ENCODE data around the gene RDH13.

Gene RDH13

GRCh38 chr19:55105237-55105636 is 42.3 kb upstream of the RDH13 start:
- TF ChIP-seq RARB (CRISPR knock-in tag; IDR thresholded peaks at IDR 0.05) (no peak), TOX (CRISPR knock-in tag; IDR thresholded peaks at IDR 0.05; ENCODE audit: borderline replicate concordance) (no peak), ZNF70 (CRISPR knock-in tag; IDR thresholded peaks at IDR 0.05) (no peak), ZNF565 (CRISPR knock-in tag; conservative IDR thresholded peaks at IDR 0.05; ENCODE audit: low read depth) (no peak), ZC3H10 (CRISPR knock-in tag; IDR thresholded peaks at IDR 0.05) (no peak), PATZ1 (CRISPR knock-in tag; IDR thresholded peaks at IDR 0.05; ENCODE audit: borderline replicate concordance) (no peak), TCF4 (CRISPR knock-in tag; IDR thresholded peaks at IDR 0.05; ENCODE audit: borderline replicate concordance) (no peak), ISL1 (CRISPR knock-in tag; IDR thresholded peaks at IDR 0.05) (no peak), BACH2 (CRISPR knock-in tag; IDR thresholded peaks at IDR 0.05; ENCODE audit: borderline replicate concordance) (no peak), CSDC2 (CRISPR knock-in tag; IDR thresholded peaks at IDR 0.05) (no peak)
- no peak for ATAC-seq

- ATAC-seq, result no peak
- peak; percentile 58 for TF ChIP-seq ZNF8 (CRISPR knock-in tag; IDR thresholded peaks at IDR 0.05)
- TF ChIP-seq RARB (CRISPR knock-in tag; IDR thresholded peaks at IDR 0.05), result no peak
These were observed 40.2 kb upstream of the RDH13 start for GRCh38 chr19:55103190-55103589.

- TF ChIP-seq GLIS3 (CRISPR knock-in tag; IDR thresholded peaks at IDR 0.05) (no peak), CSRNP3 (CRISPR knock-in tag; IDR thresholded peaks at IDR 0.05) (no peak), PPARA (CRISPR knock-in tag; IDR thresholded peaks at IDR 0.05; ENCODE audit: borderline replicate concordance) (no peak), ESRRG (CRISPR knock-in tag; IDR thresholded peaks at IDR 0.05) (no peak), TCF4 (CRISPR knock-in tag; IDR thresholded peaks at IDR 0.05; ENCODE audit: borderline replicate concordance) (no peak)
- ATAC-seq, result no peak
These were observed 38.3 kb upstream of the RDH13 start for GRCh38 chr19:55101261-55101660.

GRCh38 chr19:55099557-55100506 is 36.9 kb upstream of the RDH13 start:
- ATAC-seq, result 0 out of 3 replicates have a peak, but pooled peaks have one; percentile 19

More at GRCh38 chr19:55099557-55100506, 36.9 kb upstream of the RDH13 start:
- no peak for TF ChIP-seq ZNF70 (CRISPR knock-in tag; IDR thresholded peaks at IDR 0.05)
- TF ChIP-seq ARNTL (CRISPR knock-in tag; IDR thresholded peaks at IDR 0.05; ENCODE audit: borderline replicate concordance, low read depth), result no peak
- no peak for TF ChIP-seq PATZ1 (CRISPR knock-in tag; IDR thresholded peaks at IDR 0.05; ENCODE audit: borderline replicate concordance)
- TF ChIP-seq OSR1 (CRISPR knock-in tag; IDR thresholded peaks at IDR 0.05), result no peak
- no peak for TF ChIP-seq ZFP30 (CRISPR knock-in tag; IDR thresholded peaks at IDR 0.05)
- no peak for TF ChIP-seq GLIS3 (CRISPR knock-in tag; IDR thresholded peaks at IDR 0.05)
- TF ChIP-seq CREB5 (CRISPR knock-in tag; IDR thresholded peaks at IDR 0.05; ENCODE audit: low read depth), result no peak
- no peak for TF ChIP-seq ZFP3 (CRISPR knock-in tag; IDR thresholded peaks at IDR 0.05)
- TF ChIP-seq TCF4 (CRISPR knock-in tag; IDR thresholded peaks at IDR 0.05; ENCODE audit: borderline replicate concordance), result no peak
- no peak for TF ChIP-seq POU6F1 (CRISPR knock-in tag; IDR thresholded peaks at IDR 0.05; ENCODE audit: borderline replicate concordance, low read depth)
- no peak for TF ChIP-seq CSDC2 (CRISPR knock-in tag; IDR thresholded peaks at IDR 0.05)
- TF ChIP-seq BACH2 (CRISPR knock-in tag; IDR thresholded peaks at IDR 0.05; ENCODE audit: borderline replicate concordance), result no peak
- TF ChIP-seq TOX (CRISPR knock-in tag; IDR thresholded peaks at IDR 0.05; ENCODE audit: borderline replicate concordance), result no peak
- TF ChIP-seq SNAI2 (CRISPR knock-in tag; IDR thresholded peaks at IDR 0.05), result no peak
- TF ChIP-seq ZNF565 (CRISPR knock-in tag; conservative IDR thresholded peaks at IDR 0.05; ENCODE audit: low read depth), result no peak

All from SK-N-SH treated with all-trans-retinoic acid at 6 μM for 48 hours (cell line).